GM18499 (cell line): ENCODE results near the gene ARNT2.

Experiments used
- ATAC-seq: cut with Tn5 transposase; IDR thresholded peaks from one replicate; pipeline ENCODE4 v1.9.1; 2021; ENCODE audit warnings: moderate number of reproducible peaks; ENCODE audit not compliant: insufficient read depth, unreplicated experiment

ARNT2 gene

GRCh38 chr15:80485370-80486164, 81.4 kb downstream of the ARNT2 start:
- no peak for ATAC-seq

GRCh38 chr15:80487839-80488390, 83.7 kb downstream of the ARNT2 start:
- ATAC-seq = no peak

- ATAC-seq = no peak
These were observed 84.9 kb downstream of the ARNT2 start for GRCh38 chr15:80489030-80489594.

GRCh38 chr15:80490431-80490990, 86.3 kb downstream of the ARNT2 start:
- ATAC-seq = no peak

GRCh38 chr15:80491163-80491847, 87.1 kb downstream of the ARNT2 start:
- no peak for ATAC-seq

GRCh38 chr15:80492409-80492808, 88.2 kb downstream of the ARNT2 start:
- ATAC-seq = no peak

GRCh38 chr15:80492874-80493273, 88.7 kb downstream of the ARNT2 start:
- ATAC-seq = no peak

GRCh38 chr15:80494351-80494751, 90.2 kb downstream of the ARNT2 start:
- ATAC-seq = no peak

- ATAC-seq = no peak
These were observed 90.6 kb downstream of the ARNT2 start for GRCh38 chr15:80494756-80495155.

- ATAC-seq = no peak
These were observed 91.3 kb downstream of the ARNT2 start for GRCh38 chr15:80495401-80495942.

- ATAC-seq = no peak
These were observed 91.9 kb downstream of the ARNT2 start for GRCh38 chr15:80496096-80496495.

- ATAC-seq = no peak
These were observed 93.0 kb downstream of the ARNT2 start for GRCh38 chr15:80497221-80497620.

- ATAC-seq = no peak
These were observed 94.5 kb downstream of the ARNT2 start for GRCh38 chr15:80498652-80499051.

- ATAC-seq = no peak
These were observed 95.8 kb downstream of the ARNT2 start for GRCh38 chr15:80500021-80500420.

GRCh38 chr15:80501476-80501875, 97.3 kb downstream of the ARNT2 start:
- no peak for ATAC-seq

- no peak for ATAC-seq
These were observed 98.6 kb downstream of the ARNT2 start for GRCh38 chr15:80502782-80503181.

GRCh38 chr15:80503319-80503952, 99.3 kb downstream of the ARNT2 start:
- ATAC-seq = no peak

GRCh38 chr15:80504931-80505330, 100.7 kb downstream of the ARNT2 start:
- no peak for ATAC-seq

- ATAC-seq = no peak
These were observed 102.2 kb downstream of the ARNT2 start for GRCh38 chr15:80506286-80506893.

- ATAC-seq = no peak
These were observed 102.9 kb downstream of the ARNT2 start for GRCh38 chr15:80507131-80507530.
